HG02623 (cell line): Measurements from ENCODE around the gene MSANTD2.
A peak's percentile ranks its signal among the peaks of the same experiment; 100 is the strongest.
"Not testable (repeated sequence)": the region's sequence is repeated elsewhere in the genome, so short reads cannot be mapped to it uniquely, and the experiment has no call there.

Experiments
- ATAC-seq: cut with Tn5 transposase; IDR thresholded peaks from one replicate; pipeline ENCODE4 v1.9.1; 2021; ENCODE audit warnings: moderate library complexity; ENCODE audit not compliant: unreplicated experiment

MSANTD2 gene

GRCh38 chr11:124778281-124778680 is 21.9 kb downstream of the MSANTD2 start:
- ATAC-seq, result no peak

- ATAC-seq, result no peak
These were observed 23.2 kb downstream of the MSANTD2 start for GRCh38 chr11:124776865-124777645.

- ATAC-seq, result not testable (repeated sequence)
These were observed 29.2 kb downstream of the MSANTD2 start for GRCh38 chr11:124770959-124771358.

GRCh38 chr11:124769806-124770774 is 30.1 kb downstream of the MSANTD2 start:
- ATAC-seq, result no peak

- no peak for ATAC-seq
These were observed 31.3 kb downstream of the MSANTD2 start for GRCh38 chr11:124768914-124769313.

GRCh38 chr11:124766156-124766555 is 34.0 kb downstream of the MSANTD2 start:
- no peak for ATAC-seq

- ATAC-seq, result no peak
These were observed 36.9 kb downstream of the MSANTD2 start for GRCh38 chr11:124763156-124763947.

- no peak for ATAC-seq
These were observed 37.5 kb downstream of the MSANTD2 start for GRCh38 chr11:124762624-124763155.

GRCh38 chr11:124762105-124762623 is 38.0 kb downstream of the MSANTD2 start, which contains the start of gene ESAM:
Gene ESAM (minus strand): TSS chr11:124762290. CDS start chr11:124762154, 136 bp downstream.
- peak; percentile 54 for ATAC-seq

GRCh38 chr11:124761301-124762104 is 38.7 kb downstream of the MSANTD2 start:
- no peak for ATAC-seq

GRCh38 chr11:124760806-124761205 is 39.4 kb downstream of the MSANTD2 start:
- ATAC-seq, result no peak

- peak; percentile 26 for ATAC-seq
These were observed 40.0 kb downstream of the MSANTD2 start for GRCh38 chr11:124760205-124760652.

- ATAC-seq, result no peak
These were observed 40.7 kb downstream of the MSANTD2 start for GRCh38 chr11:124759266-124760204.

- ATAC-seq, result peak; percentile 50
These were observed 41.6 kb downstream of the MSANTD2 start for GRCh38 chr11:124758355-124759265.

- no peak for ATAC-seq
These were observed 42.9 kb downstream of the MSANTD2 start for GRCh38 chr11:124757320-124757719.

GRCh38 chr11:124756753-124757227 is 43.4 kb downstream of the MSANTD2 start:
- ATAC-seq, result no peak
